Lung (tissue), 12 donors: ENCODE measurements around the gene GNG12. TPM values are rescaled to one million over a fixed set of nuclear protein-coding genes. Genes with fewer than 3 reads are reported as not detected.

Source experiments
- ATAC-seq: fragments of 200-7000 bp; cut with Tn5 transposase; one replicate; pipeline ENCODE4 v1.9.1; 2020; ENCODE audit warnings: moderate number of reproducible peaks; ENCODE audit not compliant: insufficient read depth, low FRiP score
- DNase-seq, 3 donors: peaks; one replicate each; pipeline ENCODE4 v3.0.0-alpha.2; 2013 to 2017
- H3K27ac ChIP-seq, 2 donors: one replicate each; pipeline ENCODE4 v1.5.1; 2013; ENCODE audit warnings: mild to moderate bottlenecking in 2 of 2, moderate library complexity in 2 of 2, control low read depth in 1 of 2, inconsistent platforms in 1 of 2, low read depth in 1 of 2, low read length in 1 of 2
- H3K27me3 ChIP-seq, 3 donors: one replicate each; pipeline ENCODE4 v1.5.1; 2013; ENCODE audit warnings: low read length in 2 of 3; ENCODE audit not compliant: control insufficient read depth in 3 of 3, insufficient read depth in 3 of 3
- H3K36me3 ChIP-seq, 4 donors: one replicate each; pipeline ENCODE4 v1.5.1; 2013; ENCODE audit warnings: low read length in 4 of 4, mild to moderate bottlenecking in 1 of 4, moderate library complexity in 1 of 4; ENCODE audit not compliant: control insufficient read depth in 4 of 4, insufficient read depth in 4 of 4
- H3K4me1 ChIP-seq, 5 donors: one replicate each; pipeline ENCODE4 v1.5.1; 2013; ENCODE audit warnings: low read length in 5 of 5, mild to moderate bottlenecking in 2 of 5, moderate library complexity in 1 of 5; ENCODE audit not compliant: control insufficient read depth in 5 of 5, insufficient read depth in 5 of 5
- H3K4me3 ChIP-seq: one replicate; pipeline ENCODE4 v1.5.1; 2013; ENCODE audit warnings: mild to moderate bottlenecking, control low read depth, moderate library complexity
- H3K9ac ChIP-seq, 2 donors: one replicate each; pipeline ENCODE4 v1.5.1; 2013; ENCODE audit warnings: low read length in 2 of 2, control low read depth in 1 of 2; ENCODE audit not compliant: insufficient read depth in 1 of 2
- H3K9me3 ChIP-seq, 4 donors: one replicate each; pipeline ENCODE4 v1.5.1; 2013; ENCODE audit warnings: low read length in 3 of 4, mild to moderate bottlenecking in 1 of 4, moderate library complexity in 1 of 4; ENCODE audit not compliant: control insufficient read depth in 4 of 4, insufficient read depth in 3 of 4
- CTCF ChIP-seq: IDR thresholded peaks from 2 replicates; pipeline ENCODE4 v1.5.1; 2012; ENCODE audit warnings: mild to moderate bottlenecking; ENCODE audit errors: control extremely low read depth, extremely low read depth
- WGBS, 2 donors: extraction: QIAGEN DNeasy Blood & Tissue Kit; methylation state at CpG; one replicate each; pipeline ENCODE4 v1.1.7; 2013; 5-methylcytosine and 5-hydroxymethylcytosine counted together
- polyA plus RNA-seq, 2 donors: library from polyadenylated mRNA; stranded (reverse); fragments of 200-250 nt; gene quantifications; one replicate each; pipeline ENCODE4 v1.2.1, GENCODE V29; 2013
- total RNA-seq, 2 donors: library from RNA; depleted of rRNA in 1 of 2; stranded (reverse); fragments of >200 nt in 1 of 2; gene quantifications; one replicate each; pipeline ENCODE4 v1.2.1, GENCODE V29; 2014 to 2021
- donor health status: control.
- donor health status: control.
- donor health status: Bipolar disorder and iron deficiency.
- donor health status: healthy.
- donor health status: DM: yes; HTN: yes; CAD: no.

The GNG12 gene
- total and polyA plus RNA-seq, 4 donors: 14.0 to 68.4 (median 32.1) TPM

- no peak for ATAC-seq
- no peak for TF ChIP-seq CTCF
- no peak overlapping the region for H3K27ac ChIP-seq
Measured at GRCh38 chr1:67690018-67690363, 143.3 kb downstream of the GNG12 start.

DNA sequence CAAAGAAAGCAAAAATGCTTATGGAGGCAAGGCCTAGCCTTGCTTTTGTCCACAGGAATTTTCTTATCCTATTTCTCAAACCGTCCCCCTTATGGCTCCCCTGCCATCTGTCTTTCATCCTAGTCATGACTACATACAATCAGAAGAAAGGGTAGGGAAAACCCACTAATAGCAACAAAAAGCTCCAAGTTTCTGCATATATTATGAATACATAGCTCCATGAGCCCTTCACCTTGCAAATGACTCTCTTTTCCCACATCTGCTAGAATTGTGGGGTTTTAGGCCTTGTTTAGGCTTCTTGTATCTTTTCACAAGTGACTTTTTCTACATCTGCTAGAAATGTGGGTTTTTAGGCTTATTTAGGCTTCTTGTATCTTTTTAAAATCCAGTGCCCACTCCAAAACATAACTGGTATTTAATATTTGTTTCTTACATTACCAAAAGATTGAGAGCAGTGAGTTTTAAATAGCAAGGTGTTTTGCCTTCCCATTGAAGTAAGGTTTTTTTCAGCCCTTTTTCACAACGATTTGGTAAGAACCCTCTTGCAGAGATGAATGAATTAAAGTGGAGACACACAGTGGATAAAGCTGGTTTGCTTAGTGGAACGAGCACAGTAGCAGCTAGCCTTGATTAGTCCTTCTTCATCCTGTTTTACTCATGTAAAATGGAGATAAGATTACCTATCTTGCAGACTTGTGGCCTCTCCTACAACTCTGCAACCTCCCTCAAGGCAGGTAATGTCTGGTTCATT lies 143.8 kb downstream of the GNG12 start:
- DNase-seq: no peak
- no peak overlapping the region for H3K27ac ChIP-seq

More at GRCh38 chr1:67690018-67690363, 143.3 kb downstream of the GNG12 start:
- no peak for DNase-seq
- no peaks in the 10 kb centered on the region for H3K9me3 ChIP-seq
- no peak overlapping the region for H3K9ac ChIP-seq
- H3K4me3 ChIP-seq: no peak overlapping the region
- H3K27me3 ChIP-seq: no peaks in the 10 kb centered on the region
- peaks cover 0 to 9% (median 5%) of the 10 kb centered on the region in 4 donors for H3K36me3 ChIP-seq
- H3K4me1 ChIP-seq: peaks cover 0 to 14% (median 5%) of the 10 kb centered on the region in 5 donors

GRCh38 chr1:67688526-67689219 lies 144.6 kb downstream of the GNG12 start:
- TF ChIP-seq CTCF: no peak
- no peak overlapping the region for H3K4me3 ChIP-seq
- ATAC-seq (no peak), DNase-seq (no peak)
- no peak overlapping the region for H3K27ac ChIP-seq
- peaks cover 0 to 21% (median 5%) of the 10 kb centered on the region in 5 donors for H3K4me1 ChIP-seq
- H3K9me3 ChIP-seq: no peaks in the 10 kb centered on the region
- H3K36me3 ChIP-seq: peaks cover 0 to 9% (median 5%) of the 10 kb centered on the region in 4 donors
- 48 to 66% methylated on average over 3 of the region's 3 CpGs for WGBS, 2 donors
- H3K9ac ChIP-seq: no peak overlapping the region
- H3K27me3 ChIP-seq: no peaks in the 10 kb centered on the region

More for the DNA sequence above, 143.8 kb downstream of the GNG12 start:
- Histone ChIP-seq H3K4me1 (peaks cover 0 to 17% (median 5%) of the 10 kb centered on the region in 5 donors), H3K36me3 (peaks cover 0 to 9% (median 5%) of the 10 kb centered on the region in 4 donors), H3K9me3 (no peaks in the 10 kb centered on the region), H3K9ac (no peak overlapping the region), H3K27me3 (no peaks in the 10 kb centered on the region), H3K4me3 (no peak overlapping the region)
- no peak for TF ChIP-seq CTCF
- WGBS, 2 donors: 65 to 73% methylated on average over 3 of the region's 3 CpGs
- ATAC-seq: no peak
